Heart left ventricle (tissue), 16 donors: Measurements from ENCODE around the gene HERPUD1. TPM values are rescaled to one million over a fixed set of nuclear protein-coding genes. Genes with fewer than 3 reads are reported as not detected.
"Not testable (repeated sequence)": the region's sequence is repeated elsewhere in the genome, so short reads cannot be mapped to it uniquely, and the experiment has no call there.

Experiments used
- ATAC-seq, 4 donors: fragments of 200-7000 bp; cut with Tn5 transposase; one replicate each; pipeline ENCODE4 v1.9.1; 2020 to 2022; ENCODE audit warnings: moderate library complexity in 4 of 4, mild to moderate bottlenecking in 3 of 4, moderate number of reproducible peaks in 1 of 4
- DNase-seq, 5 donors: peaks; one replicate each; pipeline ENCODE4 v3.0.0-alpha.2; 2020
- H3K27ac ChIP-seq, 12 donors: fragments of 200-600 bp; sonication (generic) in 4 of 12; one replicate each; pipeline versions ENCODE4 v1.5.0 to v1.8.0; 2016 to 2022; ENCODE audit warnings: mild to moderate bottlenecking in 2 of 12
- H3K27me3 ChIP-seq, 9 donors: fragments of 200-600 bp; sonication (generic) in 2 of 9; one replicate each; pipeline versions ENCODE4 v1.5.1 to v1.8.0; 2016 to 2022; ENCODE audit warnings: mild to moderate bottlenecking in 3 of 9
- H3K36me3 ChIP-seq, 9 donors: fragments of 200-600 bp; sonication (generic) in 2 of 9; one replicate each; pipeline versions ENCODE4 v1.5.0 to v1.8.0; 2018 to 2022; ENCODE audit warnings: mild to moderate bottlenecking in 2 of 9
- H3K4me1 ChIP-seq, 12 donors: fragments of 200-600 bp; sonication (generic) in 4 of 12; one replicate each; pipeline versions ENCODE4 v1.5.0 to v1.8.0; 2016 to 2022; ENCODE audit warnings: mild to moderate bottlenecking in 3 of 12
- H3K4me3 ChIP-seq, 12 donors: fragments of 200-600 bp; sonication (generic) in 4 of 12; one replicate each; pipeline versions ENCODE4 v1.5.0 to v1.8.0; 2017 to 2022; ENCODE audit warnings: mild to moderate bottlenecking in 9 of 12, moderate library complexity in 4 of 12
- H3K9me3 ChIP-seq, 12 donors: fragments of 200-600 bp; sonication (generic) in 4 of 12; one replicate each; pipeline versions ENCODE4 v1.5.0 to v1.8.0; 2016 to 2022; ENCODE audit warnings: mild to moderate bottlenecking in 1 of 12
- CTCF ChIP-seq, 12 donors: fragments of 200-600 bp; sonication (generic) in 4 of 12; IDR thresholded peaks; one replicate each; pipeline versions ENCODE4 v1.5.0 to v1.8.0; 2018 to 2022; ENCODE audit warnings: antibody characterized with exemption in 12 of 12, mild to moderate bottlenecking in 5 of 12
- POLR2A ChIP-seq, 2 donors: fragments of 450-650 bp; IDR thresholded peaks; one replicate each; pipeline ENCODE4 v1.6.1; 2017; ENCODE audit warnings: antibody characterized with exemption in 2 of 2, mild to moderate bottlenecking in 2 of 2, moderate library complexity in 2 of 2
- WGBS, 4 donors: extraction: QIAGEN DNeasy Blood & Tissue Kit in 2 of 4; methylation state at CpG; one replicate each; pipeline versions ENCODE4 v1.1.5 to v1.1.7; 2013 to 2018; 5-methylcytosine and 5-hydroxymethylcytosine counted together
- intact Hi-C, 10 donors: fragments of 100-400 bp; cut with DNase I; formaldehyde crosslinking; loops; one replicate each; pipeline versions ENCODE4 v1.11.1 to v1.14.2; 2022
- polyA plus RNA-seq, 2 donors: library from polyadenylated mRNA; stranded (reverse); fragments of 200-250 nt; gene quantifications; one replicate each; pipeline ENCODE4 v1.2.3, GENCODE V29; 2013
- total RNA-seq, 9 donors: library from RNA; depleted of rRNA in 2 of 9; stranded (reverse); fragments of >200 nt in 2 of 9; fragmentation: NEBNext Ultra II Directional in 3 of 9; extraction: Animal tissue kit (Norgen Biotek cat#: 25700) in 3 of 9; gene quantifications; one replicate each; pipeline versions ENCODE4 v1.1.0 to v1.2.4, GENCODE V29; 2016 to 2023
- donor health status: ischemic (EF 13 %, LVEDD 7.1; RV severe dilation, severe dysfunction).
- donor health status: healthy with polysubstance abuse.
- donor health status: DM: no; HTN: yes; CAD: no.
- donor health status: DM: no; HTN: no; CAD: no.
- donor health status: ischemic (EF 25% LVEDD 6.9; RV normal size, moderate dysfunction).
- donor health status: ischemic (EF 25% LVEDD 5.7; RV mildly dilated, moderate dysfunction).
- donor health status: healthy.
- donor health status: DM: yes; HTN: yes; CAD: no.
- donor health status: ischemic (EF 35%, LVEDD 5.7; RV mildly dilated, moderate dysfunction).
- donor health status: nonischemic (EF 11% LVEDD 7.7; RV severe dilation, severe dysfunction).
- donor health status: DM: yes; HTN: yes; CAD: no.
- donor health status: PGD.
- donor health status: ischemic (EF 29% LVEDD 5.4; RV normal size, mild dysfunction).
- donor health status: nonischemic (EF 23%, LVEDD 6.1; RV moderate dilation, normal function).

The HERPUD1 gene
- total and polyA plus RNA-seq, 11 donors = 41.4 to 226 (median 117) TPM

GRCh38 chr16:56932721-56933619, 1.0 kb downstream of the HERPUD1 start:
- DNase-seq (peak; percentile 83 to 88 (median 85)), ATAC-seq (peak; percentile 77 to 83 (median 79))
- WGBS, 4 donors = 1 to 2% (median 1%) methylated on average over 16 to 25 of the region's 25 CpGs
- TF ChIP-seq CTCF (IDR thresholded peaks at IDR 0.05) (peak in 2 of 12 donors; percentile 0 to 12), POLR2A (IDR thresholded peaks at IDR 0.05) (peak in 1 of 2 donors; percentile 70)
- peak overlapping the region; percentile 96 to 100 (median 99) for H3K27ac ChIP-seq
- intact Hi-C loops = loop anchor here in 8 of 10 donors (2.0 to 10.0 kb wide), 3 partner anchors 56 to 68 kb away; partner anchors contain the start of genes SLC12A3 (in 8 of the 8) and NLRC5 (in 1 of the 8)
- H3K4me1 ChIP-seq = peaks cover 0 to 55% (median 45%) of the 10 kb centered on the region in 12 donors
- H3K27me3 ChIP-seq = no peaks in the 10 kb centered on the region
- no peaks in the 10 kb centered on the region for H3K9me3 ChIP-seq
- H3K36me3 ChIP-seq = peaks cover 0 to 42% (median 30%) of the 10 kb centered on the region in 9 donors
- H3K4me3 ChIP-seq = peak overlapping the region; percentile 64 to 100 (median 94)

GRCh38 chr16:56933828-56934598, 2.1 kb downstream of the HERPUD1 start:
- H3K9me3 ChIP-seq = no peaks in the 10 kb centered on the region
- peak overlapping the region in 10 of 12 donors; percentile 96 to 100 (median 99) for H3K27ac ChIP-seq
- TF ChIP-seq POLR2A (IDR thresholded peaks at IDR 0.05) = no peak
- no peak for TF ChIP-seq CTCF (IDR thresholded peaks at IDR 0.05)
- no peak for DNase-seq
- no peaks in the 10 kb centered on the region for H3K27me3 ChIP-seq
- H3K4me3 ChIP-seq = peak overlapping the region; percentile 64 to 100 (median 94)
- WGBS, 4 donors = 12 to 15% (median 14%) methylated on average over 8 of the region's 8 CpGs
- H3K4me1 ChIP-seq = peaks cover 0 to 65% (median 46%) of the 10 kb centered on the region in 12 donors
- peaks cover 0 to 53% (median 41%) of the 10 kb centered on the region in 9 donors for H3K36me3 ChIP-seq
- intact Hi-C loops = loop anchor here in 8 of 10 donors (2.0 to 10.0 kb wide), 3 partner anchors 55 to 69 kb away; partner anchors contain the start of genes SLC12A3 (in 8 of the 8) and NLRC5 (in 1 of the 8)
- ATAC-seq = no peak

- intact Hi-C loops = loop anchor here in 8 of 10 donors (5.0 to 10.0 kb wide), 2 partner anchors 67 to 70 kb away; partner anchors contain the start of gene SLC12A3 (in 8 of the 8)
- H3K9me3 ChIP-seq, H3K27me3 ChIP-seq, DNase-seq, ATAC-seq: not testable (repeated sequence)
- peak overlapping the region in 11 of 12 donors; percentile 64 to 100 (median 93) for H3K4me3 ChIP-seq
- 28 to 63% (median 42%) methylated on average over 8 of the region's 8 CpGs for WGBS, 4 donors
- peaks cover 0 to 67% (median 46%) of the 10 kb centered on the region in 12 donors for H3K4me1 ChIP-seq
- peaks cover 0 to 59% (median 47%) of the 10 kb centered on the region in 9 donors for H3K36me3 ChIP-seq
- peak overlapping the region in 9 of 12 donors; percentile 30 to 100 (median 99) for H3K27ac ChIP-seq
These were observed 2.7 kb downstream of the HERPUD1 start for GRCh38 chr16:56934599-56935145.

- peak overlapping the region in 10 of 12 donors; percentile 64 to 100 (median 92) for H3K4me3 ChIP-seq
- DNase-seq (no peak), ATAC-seq (no peak)
- no peaks in the 10 kb centered on the region for H3K27me3 ChIP-seq
- H3K4me1 ChIP-seq = peaks cover 0 to 71% (median 48%) of the 10 kb centered on the region in 12 donors
- H3K27ac ChIP-seq = peak overlapping the region in 4 of 12 donors; percentile 7 to 100 (median 99)
- no peaks in the 10 kb centered on the region for H3K9me3 ChIP-seq
- WGBS, 4 donors = 25 to 42% (median 28%) methylated on average over 5 of the region's 5 CpGs
- intact Hi-C loops = loop anchor here in 2 of 10 donors (10.0 kb wide), 1 partner anchor 70 kb away; the partner anchor contains the start of gene SLC12A3 (in 2 of the 2)
- no peak for TF ChIP-seq CTCF (IDR thresholded peaks at IDR 0.05)
- no peak for TF ChIP-seq POLR2A (IDR thresholded peaks at IDR 0.05)
- H3K36me3 ChIP-seq = peaks cover 0 to 65% (median 52%) of the 10 kb centered on the region in 9 donors
These were observed 3.3 kb downstream of the HERPUD1 start for GRCh38 chr16:56935201-56935600.
